Neural cell (in vitro differentiated cells): Measurements from ENCODE around the gene ILK. TPM values are rescaled to one million over a fixed set of nuclear protein-coding genes. Genes with fewer than 3 reads are reported as not detected.

Experiments
- H2AFZ ChIP-seq: fragments of 200-600, 300-800 bp; sonication (generic), shearing (Covaris generic); 2 replicates; pipeline ENCODE4 v1.6.0; 2014; ENCODE audit warnings: low read depth, mild to moderate bottlenecking, antibody characterized with exemption, low read length, moderate library complexity
- H3F3A ChIP-seq: fragments of 200-600 bp; shearing (Covaris generic); 2 replicates; pipeline ENCODE4 v1.6.1; 2016; ENCODE audit warnings: mild to moderate bottlenecking, moderate library complexity, mixed read lengths, antibody characterized with exemption, low read length; ENCODE audit not compliant: insufficient read depth, poor library complexity, severe bottlenecking
- H3K27ac ChIP-seq: fragments of 200-600, 300-800 bp; sonication (generic), shearing (Covaris generic); 2 replicates; pipeline ENCODE4 v1.5.1; 2014; ENCODE audit warnings: mild to moderate bottlenecking, low read length, moderate library complexity
- H3K27me3 ChIP-seq: fragments of 300-800, 200-600 bp; sonication (generic), shearing (Covaris generic); 2 replicates; pipeline ENCODE4 v1.6.0; 2014; ENCODE audit warnings: mild to moderate bottlenecking, low read depth, low read length, moderate library complexity; ENCODE audit not compliant: insufficient read depth
- H3K36me3 ChIP-seq: fragments of 300-800, 200-600 bp; sonication (generic), shearing (Covaris generic); 2 replicates; pipeline ENCODE4 v1.5.1; 2014; ENCODE audit warnings: mild to moderate bottlenecking, antibody characterized with exemption, low read length, moderate library complexity; ENCODE audit not compliant: insufficient read depth
- H3K4me2 ChIP-seq: fragments of 300-800, 200-600 bp; sonication (generic), shearing (Covaris generic); 2 replicates; pipeline ENCODE4 v1.6.0; 2014; ENCODE audit warnings: mild to moderate bottlenecking, low read length
- H3K4me3 ChIP-seq: fragments of 300-800, 200-600 bp; sonication (generic), shearing (Covaris generic); 2 replicates; pipeline ENCODE4 v1.5.1; 2014; ENCODE audit warnings: mild to moderate bottlenecking, low read length, moderate library complexity
- H3K79me2 ChIP-seq: fragments of 200-600 bp; shearing (Covaris generic); replicated peaks from 2 replicates; pipeline ENCODE4 v1.6.0; 2014; ENCODE audit warnings: mild to moderate bottlenecking, low read length, moderate library complexity; ENCODE audit not compliant: insufficient read depth
- H3K9ac ChIP-seq: fragments of 300-800, 200-600 bp; sonication (generic), shearing (Covaris generic); 2 replicates; pipeline ENCODE4 v1.6.1; 2016; ENCODE audit warnings: mild to moderate bottlenecking, low read length, mixed read lengths
- H3K9me2 ChIP-seq: fragments of 200-600 bp; shearing (Covaris generic); 2 replicates; pipeline ENCODE4 v1.6.1; 2016; ENCODE audit warnings: mild to moderate bottlenecking, low read length, mixed read lengths; ENCODE audit not compliant: insufficient read depth
- H3K9me3 ChIP-seq: fragments of 200-600, 300-800 bp; sonication (generic), shearing (Covaris generic); 2 replicates; pipeline ENCODE4 v1.6.1; 2016; ENCODE audit warnings: mild to moderate bottlenecking, mixed run types, low read length, moderate library complexity, mixed read lengths
- H4K20me1 ChIP-seq: fragments of 200-600 bp; shearing (Covaris generic); 2 replicates; pipeline ENCODE4 v1.6.1; 2016; ENCODE audit warnings: mild to moderate bottlenecking, mixed run types; ENCODE audit not compliant: insufficient read depth
- CTCF ChIP-seq: fragments of 450-650 bp; IDR thresholded peaks from 2 replicates; pipeline ENCODE4 v1.5.1; 2014; ENCODE audit warnings: antibody characterized with exemption, mild to moderate bottlenecking, moderate library complexity; ENCODE audit not compliant: poor library complexity, severe bottlenecking
- EP300 ChIP-seq: fragments of 450-650 bp; conservative IDR thresholded peaks from 2 replicates; pipeline ENCODE4 v1.6.1; 2014; ENCODE audit warnings: antibody characterized with exemption, mild to moderate bottlenecking, moderate library complexity; ENCODE audit not compliant: poor library complexity, severe bottlenecking
- EZH2 ChIP-seq: fragments of 200-600, 300-800 bp; shearing (Covaris generic), sonication (generic); IDR thresholded peaks from 2 replicates; pipeline ENCODE4 v1.6.1; 2014; ENCODE audit warnings: antibody characterized with exemption, low read length, borderline replicate concordance, mild to moderate bottlenecking; ENCODE audit not compliant: insufficient read depth, poor library complexity, severe bottlenecking
- MXI1 ChIP-seq: fragments of 450-650 bp; conservative IDR thresholded peaks from 2 replicates; pipeline ENCODE4 v1.6.1; 2014; ENCODE audit warnings: antibody characterized with exemption, mild to moderate bottlenecking; ENCODE audit not compliant: poor library complexity, severe bottlenecking
- POLR2AphosphoS5 ChIP-seq: IDR thresholded peaks from 2 replicates; pipeline ENCODE4 v1.6.1; 2012
- RAD21 ChIP-seq: fragments of 450-650 bp; conservative IDR thresholded peaks from 2 replicates; pipeline ENCODE4 v1.6.1; 2014; ENCODE audit warnings: antibody characterized with exemption, mild to moderate bottlenecking, moderate library complexity
- REST ChIP-seq: IDR thresholded peaks from 2 replicates; pipeline ENCODE4 v1.6.1; 2012; ENCODE audit warnings: borderline replicate concordance
- SMC3 ChIP-seq: fragments of 450-650 bp; conservative IDR thresholded peaks from 2 replicates; pipeline ENCODE4 v1.6.1; 2014; ENCODE audit warnings: antibody characterized with exemption, mild to moderate bottlenecking, moderate library complexity; ENCODE audit not compliant: poor library complexity
- TAF1 ChIP-seq: IDR thresholded peaks from 2 replicates; pipeline ENCODE4 v1.6.1; 2012; ENCODE audit warnings: low read depth
- polyA plus RNA-seq: library from polyadenylated mRNA; depleted of rRNA; stranded (reverse); fragments of >200 nt; gene quantifications from 2 replicates; pipeline ENCODE4 v1.2.3, GENCODE V29; 2014

The ILK gene
- polyA plus RNA-seq, 1 donor from 2014 or later: 68.8 TPM

GRCh38 chr11:6588018-6588417 lies 15.6 kb upstream of the ILK start:
- peaks cover 5% of the 10 kb centered on the region for H3K9me3 ChIP-seq
- H3K4me2 ChIP-seq: no peak overlapping the region
- H3K9ac ChIP-seq: no peak overlapping the region
- TF ChIP-seq REST (no peak), CTCF (no peak), RAD21 (no peak), MXI1 (no peak), POLR2AphosphoS5 (no peak), TAF1 (no peak), EZH2 (no peak), EP300 (no peak), SMC3 (no peak)
- no peaks in the 10 kb centered on the region for H3K36me3 ChIP-seq
- no peaks in the 10 kb centered on the region for H3K27me3 ChIP-seq
- no peaks in the 10 kb centered on the region for H4K20me1 ChIP-seq
- H3K27ac ChIP-seq: no peak overlapping the region
- H3K9me2 ChIP-seq: no peaks in the 10 kb centered on the region
- no peak overlapping the region for H2AFZ ChIP-seq
- H3K4me3 ChIP-seq: no peak overlapping the region
- H3K79me2 ChIP-seq: no peaks in the 10 kb centered on the region
- no peaks in the 10 kb centered on the region for H3F3A ChIP-seq

GRCh38 chr11:6594142-6594768 lies 9.3 kb upstream of the ILK start:
- no peak overlapping the region for H3K27ac ChIP-seq
- no peak overlapping the region for H3K9ac ChIP-seq
- no peaks in the 10 kb centered on the region for H3K9me3 ChIP-seq
- no peaks in the 10 kb centered on the region for H3K27me3 ChIP-seq
- H3K36me3 ChIP-seq: no peaks in the 10 kb centered on the region
- H4K20me1 ChIP-seq: no peaks in the 10 kb centered on the region
- no peaks in the 10 kb centered on the region for H3F3A ChIP-seq
- TF ChIP-seq SMC3 (no peak), POLR2AphosphoS5 (no peak), RAD21 (no peak), REST (no peak), TAF1 (no peak), MXI1 (no peak), EZH2 (no peak), EP300 (no peak), CTCF (no peak)
- H3K4me3 ChIP-seq: no peak overlapping the region
- H2AFZ ChIP-seq: no peak overlapping the region
- no peaks in the 10 kb centered on the region for H3K9me2 ChIP-seq
- no peaks in the 10 kb centered on the region for H3K79me2 ChIP-seq
- no peak overlapping the region for H3K4me2 ChIP-seq
